Measurements from ENCODE around the gene GFER.
"Not testable (repeated sequence)": the region's sequence is repeated elsewhere in the genome, so short reads cannot be mapped to it uniquely, and the experiment has no call there.

GFER gene

DNA sequence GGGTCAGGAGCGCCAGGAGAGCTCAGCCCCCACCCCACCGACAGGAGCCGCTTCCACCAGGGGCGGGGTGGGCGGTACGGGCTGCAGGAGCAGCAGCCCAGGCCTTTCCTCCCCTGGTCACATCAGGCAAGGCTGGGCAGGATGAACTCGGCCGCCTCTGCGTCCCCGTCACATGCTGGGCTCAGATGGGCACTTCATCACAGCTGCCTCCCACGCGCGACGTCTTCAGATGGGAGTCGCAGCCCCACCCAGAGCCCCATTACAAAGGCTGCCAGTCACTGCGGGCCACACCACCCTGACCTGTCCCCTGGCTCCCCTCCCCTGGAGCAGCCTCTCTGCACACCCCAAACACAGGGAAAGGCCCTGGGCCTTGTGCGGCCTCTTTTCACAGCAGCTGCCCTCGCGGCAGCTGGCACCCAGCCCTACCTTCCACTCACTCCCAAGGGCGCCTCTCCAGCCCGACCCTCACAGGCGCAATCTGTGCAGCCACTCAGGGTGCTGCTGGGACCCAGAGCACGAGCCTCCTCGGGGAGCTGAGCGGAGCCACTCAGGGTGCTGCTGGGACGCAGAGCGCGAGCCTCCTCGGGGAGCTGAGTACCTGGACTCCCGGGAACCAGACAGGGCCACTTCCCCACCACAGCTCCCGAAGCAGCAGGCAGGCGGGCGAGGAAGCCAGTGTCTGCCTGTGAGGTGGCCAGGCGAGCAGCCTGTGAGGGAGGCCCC is 21.0 kb downstream of the GFER start:
- FAIRE-seq, result no peak
- no peak for TF ChIP-seq TAF1 (IDR thresholded peaks at IDR 0.05; ENCODE audit: low read depth, low read length)
- no peak for TF ChIP-seq SPI1 (IDR thresholded peaks at IDR 0.05; ENCODE audit: low read depth, low read length)
- no peak for DNase-seq (ENCODE audit: insufficient read length, low spot score)

DNA sequence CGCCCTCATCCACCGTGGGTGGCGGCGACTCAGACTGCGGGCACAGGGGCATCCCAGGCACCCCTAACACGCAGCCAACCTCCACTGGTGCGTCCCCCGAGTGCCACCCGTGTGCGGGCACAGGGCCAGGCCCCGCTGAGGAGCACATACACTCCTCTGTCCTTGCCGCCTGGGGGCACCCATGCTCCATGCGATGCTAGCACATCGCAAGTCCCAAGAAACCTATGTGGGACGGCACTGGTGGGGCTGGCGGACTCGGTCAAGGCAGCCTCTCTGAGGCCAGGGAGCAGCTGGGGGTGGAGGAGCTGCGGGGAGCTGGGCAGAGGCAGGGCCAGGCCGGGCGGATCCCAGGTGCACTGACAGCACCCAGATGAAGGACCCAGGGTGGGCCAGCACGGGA is 21.7 kb downstream of the GFER start:
- TF ChIP-seq POLR2AphosphoS5 (IDR thresholded peaks at IDR 0.05; ENCODE audit: low read depth, low read length), result no peak
- TF ChIP-seq POU2F2 (IDR thresholded peaks at IDR 0.05; ENCODE audit: low read depth, low read length), result no peak
- no peak for TF ChIP-seq TAF1 (IDR thresholded peaks at IDR 0.05; ENCODE audit: low read depth, low read length)
- no peak for TF ChIP-seq PAX5 (IDR thresholded peaks at IDR 0.05; ENCODE audit: insufficient read depth, low read length, severe bottlenecking)
- no peak for TF ChIP-seq POLR2A (IDR thresholded peaks at IDR 0.05; ENCODE audit: low read depth, low read length)
- TF ChIP-seq SPI1 (IDR thresholded peaks at IDR 0.05; ENCODE audit: low read depth, low read length), result no peak
- DNase-seq (ENCODE audit: insufficient read length, low spot score), result no peak
- FAIRE-seq, result no peak

DNA sequence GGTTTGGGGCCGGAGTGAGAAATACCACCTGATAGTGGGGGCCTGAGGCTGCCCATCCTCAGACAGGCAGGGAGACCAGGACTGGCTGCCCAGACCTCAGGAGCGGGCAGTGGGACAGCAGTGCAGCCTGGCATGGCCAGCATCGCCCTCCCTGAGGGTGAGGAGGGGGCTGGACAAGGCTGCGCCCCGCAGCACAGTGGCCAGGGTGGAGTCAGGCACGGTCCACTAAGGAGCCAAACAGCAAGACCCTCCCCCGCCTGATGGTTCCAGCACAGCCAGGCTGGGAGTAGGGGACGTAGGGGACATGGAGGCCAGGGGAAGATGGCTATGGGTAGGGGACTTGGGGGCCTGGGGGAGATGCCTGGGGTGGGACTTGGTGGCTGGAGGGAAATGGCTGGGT is 22.3 kb downstream of the GFER start:
- FAIRE-seq, result no peak
- TF ChIP-seq SPI1 (IDR thresholded peaks at IDR 0.05; ENCODE audit: low read depth, low read length) (no peak), POLR2A (IDR thresholded peaks at IDR 0.05; ENCODE audit: low read depth, low read length) (no peak), TAF1 (IDR thresholded peaks at IDR 0.05; ENCODE audit: low read depth, low read length) (no peak), POLR2AphosphoS5 (IDR thresholded peaks at IDR 0.05; ENCODE audit: low read depth, low read length) (no peak), POU2F2 (IDR thresholded peaks at IDR 0.05; ENCODE audit: low read depth, low read length) (no peak), PAX5 (IDR thresholded peaks at IDR 0.05; ENCODE audit: insufficient read depth, low read length, severe bottlenecking) (no peak)

DNA sequence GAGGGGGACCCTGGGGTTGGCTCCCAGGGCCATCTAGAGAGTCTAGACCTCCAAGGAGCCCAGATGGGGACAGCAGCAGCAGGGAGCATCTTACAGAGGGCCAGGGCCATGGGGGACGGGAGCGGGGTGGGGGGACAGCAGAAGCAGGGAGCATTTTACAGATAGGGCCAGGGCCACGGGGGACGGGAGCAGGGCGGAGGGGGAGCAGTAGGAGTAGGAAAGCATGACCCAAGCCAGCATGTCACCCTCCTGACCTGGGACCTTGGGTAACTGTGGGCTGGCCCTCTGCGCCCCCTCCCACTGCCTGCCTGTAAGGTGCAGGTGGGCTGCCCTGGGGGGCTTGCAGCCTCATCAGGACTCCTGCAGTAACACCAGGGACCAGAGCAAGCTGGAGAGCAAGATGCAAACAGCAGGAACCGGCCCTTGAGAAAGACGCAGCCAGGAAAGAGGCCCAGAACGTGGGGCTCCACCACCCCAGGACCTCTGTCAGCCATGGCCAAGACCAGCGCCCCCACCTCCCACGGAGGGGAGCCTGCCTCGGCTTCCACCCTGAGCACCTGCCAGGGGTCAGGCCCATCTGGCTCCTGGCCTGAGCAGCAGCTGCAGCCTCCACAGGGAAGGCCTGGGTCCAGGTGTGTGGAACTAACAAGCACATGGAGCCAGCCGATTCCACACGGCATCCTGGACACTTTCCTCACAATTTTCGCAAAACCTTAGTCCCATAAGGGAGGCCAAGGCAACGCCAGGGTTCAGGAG is 23.3 kb downstream of the GFER start:
- FAIRE-seq (no peak), DNase-seq (ENCODE audit: insufficient read length, low spot score) (no peak)
- TF ChIP-seq SPI1 (IDR thresholded peaks at IDR 0.05; ENCODE audit: low read depth, low read length) (no peak), POLR2AphosphoS5 (IDR thresholded peaks at IDR 0.05; ENCODE audit: low read depth, low read length) (no peak), TAF1 (IDR thresholded peaks at IDR 0.05; ENCODE audit: low read depth, low read length) (no peak), POU2F2 (IDR thresholded peaks at IDR 0.05; ENCODE audit: low read depth, low read length) (no peak), PAX5 (IDR thresholded peaks at IDR 0.05; ENCODE audit: insufficient read depth, low read length, severe bottlenecking) (no peak), POLR2A (IDR thresholded peaks at IDR 0.05; ENCODE audit: low read depth, low read length) (no peak)

More for the DNA sequence above, 22.3 kb downstream of the GFER start:
- DNase-seq (ENCODE audit: insufficient read length, low spot score), result no peak

DNA sequence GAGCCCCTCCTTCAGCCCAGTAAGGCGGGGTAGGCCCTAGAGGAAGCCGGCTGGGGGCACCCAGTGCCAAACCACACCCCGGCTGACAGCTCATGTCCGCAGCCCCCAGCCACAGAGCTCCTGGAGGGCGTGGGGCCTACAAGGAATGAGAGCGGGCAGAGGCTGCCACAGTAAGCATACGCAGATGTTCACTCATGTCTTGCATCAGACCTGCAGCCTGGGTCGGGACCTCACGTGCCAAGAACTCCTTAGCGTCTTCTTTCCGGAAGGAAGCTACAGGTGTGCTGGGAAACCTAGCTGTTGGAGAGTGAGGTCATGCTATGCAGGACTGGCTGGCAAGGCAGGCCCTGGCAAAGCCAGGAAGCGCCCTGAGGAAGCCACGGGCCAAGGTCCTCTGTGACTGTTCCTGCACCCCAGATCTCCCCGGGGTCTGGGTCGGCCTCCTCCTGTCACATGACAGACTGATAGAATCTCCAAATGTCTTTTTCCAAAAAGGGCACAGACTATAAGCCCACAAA is 24.1 kb downstream of the GFER start:
- FAIRE-seq, result peak; percentile 58
- TF ChIP-seq SPI1 (IDR thresholded peaks at IDR 0.05; ENCODE audit: low read depth, low read length) (no peak), TAF1 (IDR thresholded peaks at IDR 0.05; ENCODE audit: low read depth, low read length) (no peak), POU2F2 (IDR thresholded peaks at IDR 0.05; ENCODE audit: low read depth, low read length) (peak; percentile 46; the same call in 1 of the 2 replicates), PAX5 (IDR thresholded peaks at IDR 0.05; ENCODE audit: insufficient read depth, low read length, severe bottlenecking) (no peak), POLR2A (IDR thresholded peaks at IDR 0.05; ENCODE audit: low read depth, low read length) (0 out of 2 replicates have a peak, but pooled peaks have one; percentile 31), POLR2AphosphoS5 (IDR thresholded peaks at IDR 0.05; ENCODE audit: low read depth, low read length) (peak; percentile 39; the same call in 1 of the 2 replicates)
- DNase-seq (ENCODE audit: insufficient read length, low spot score), result no peak

DNA sequence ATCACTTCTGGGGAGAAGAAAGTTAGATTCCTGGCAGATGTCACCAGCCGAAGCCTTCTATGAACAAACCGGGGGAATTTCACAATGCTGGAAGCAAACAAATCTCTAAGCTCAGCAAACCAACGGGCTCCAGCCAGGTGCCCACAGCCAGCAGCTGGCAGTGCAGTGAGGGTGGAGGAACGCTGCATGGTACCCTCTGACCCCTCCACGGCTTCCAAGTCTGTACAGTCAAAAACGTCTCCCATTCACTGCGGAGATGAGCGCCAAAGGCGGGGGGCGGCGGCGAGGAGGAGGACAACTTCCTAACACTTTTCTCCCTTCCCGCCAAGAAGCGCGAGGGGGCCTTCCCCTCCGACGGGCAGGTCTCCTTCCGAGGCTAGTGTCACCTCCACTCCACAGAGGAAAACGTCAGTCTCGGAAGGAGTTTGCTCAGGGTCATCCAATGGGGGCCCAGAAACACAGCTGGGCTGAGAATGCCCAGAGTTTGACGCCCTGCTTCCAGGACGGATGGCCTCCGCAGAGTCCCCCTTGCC is 24.7 kb downstream of the GFER start:
- FAIRE-seq (peak; percentile 58), DNase-seq (ENCODE audit: insufficient read length, low spot score) (no peak)
- TF ChIP-seq SPI1 (IDR thresholded peaks at IDR 0.05; ENCODE audit: low read depth, low read length), result no peak
- TF ChIP-seq POLR2A (IDR thresholded peaks at IDR 0.05; ENCODE audit: low read depth, low read length), result no peak
- TF ChIP-seq PAX5 (IDR thresholded peaks at IDR 0.05; ENCODE audit: insufficient read depth, low read length, severe bottlenecking), result no peak
- no peak for TF ChIP-seq TAF1 (IDR thresholded peaks at IDR 0.05; ENCODE audit: low read depth, low read length)
- TF ChIP-seq POLR2AphosphoS5 (IDR thresholded peaks at IDR 0.05; ENCODE audit: low read depth, low read length), result no peak
- TF ChIP-seq POU2F2 (IDR thresholded peaks at IDR 0.05; ENCODE audit: low read depth, low read length), result no peak

DNA sequence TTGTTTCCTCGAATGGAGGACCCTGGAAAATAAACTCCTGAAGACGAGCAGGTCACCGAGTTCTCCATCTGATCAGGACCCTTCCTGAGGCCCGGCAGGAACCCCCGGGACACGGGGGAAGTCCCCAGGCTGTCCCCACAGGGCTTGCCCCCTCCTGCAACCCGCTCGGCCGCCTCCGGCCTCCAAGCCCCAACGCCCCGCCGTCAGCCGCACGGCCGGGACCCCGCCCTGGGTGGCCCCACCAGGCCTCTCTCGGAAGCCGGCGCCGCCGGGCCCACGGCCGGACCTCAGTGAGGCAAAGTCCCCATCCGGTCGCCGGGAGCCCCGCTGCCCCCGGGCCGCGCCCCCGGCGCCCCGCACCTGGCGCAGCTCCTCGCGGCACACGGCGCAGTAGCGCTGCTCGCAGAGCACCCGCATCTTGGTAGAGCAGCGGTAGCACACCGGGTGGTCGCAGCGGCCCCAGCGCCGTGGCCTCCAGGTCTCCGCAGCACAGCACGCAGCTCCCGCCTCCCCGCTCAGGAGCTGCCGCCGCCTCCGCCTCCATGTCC is 25.2 kb downstream of the GFER start:
- TF ChIP-seq POLR2A (IDR thresholded peaks at IDR 0.05; ENCODE audit: low read depth, low read length) (no peak; the same call in 1 of the 2 replicates), POU2F2 (IDR thresholded peaks at IDR 0.05; ENCODE audit: low read depth, low read length) (no peak), PAX5 (IDR thresholded peaks at IDR 0.05; ENCODE audit: insufficient read depth, low read length, severe bottlenecking) (no peak), TAF1 (IDR thresholded peaks at IDR 0.05; ENCODE audit: low read depth, low read length) (no peak), SPI1 (IDR thresholded peaks at IDR 0.05; ENCODE audit: low read depth, low read length) (no peak), POLR2AphosphoS5 (IDR thresholded peaks at IDR 0.05; ENCODE audit: low read depth, low read length) (no peak; the same call in 1 of the 2 replicates)
- DNase-seq (ENCODE audit: insufficient read length, low spot score) (no peak), FAIRE-seq (no peak)

DNA sequence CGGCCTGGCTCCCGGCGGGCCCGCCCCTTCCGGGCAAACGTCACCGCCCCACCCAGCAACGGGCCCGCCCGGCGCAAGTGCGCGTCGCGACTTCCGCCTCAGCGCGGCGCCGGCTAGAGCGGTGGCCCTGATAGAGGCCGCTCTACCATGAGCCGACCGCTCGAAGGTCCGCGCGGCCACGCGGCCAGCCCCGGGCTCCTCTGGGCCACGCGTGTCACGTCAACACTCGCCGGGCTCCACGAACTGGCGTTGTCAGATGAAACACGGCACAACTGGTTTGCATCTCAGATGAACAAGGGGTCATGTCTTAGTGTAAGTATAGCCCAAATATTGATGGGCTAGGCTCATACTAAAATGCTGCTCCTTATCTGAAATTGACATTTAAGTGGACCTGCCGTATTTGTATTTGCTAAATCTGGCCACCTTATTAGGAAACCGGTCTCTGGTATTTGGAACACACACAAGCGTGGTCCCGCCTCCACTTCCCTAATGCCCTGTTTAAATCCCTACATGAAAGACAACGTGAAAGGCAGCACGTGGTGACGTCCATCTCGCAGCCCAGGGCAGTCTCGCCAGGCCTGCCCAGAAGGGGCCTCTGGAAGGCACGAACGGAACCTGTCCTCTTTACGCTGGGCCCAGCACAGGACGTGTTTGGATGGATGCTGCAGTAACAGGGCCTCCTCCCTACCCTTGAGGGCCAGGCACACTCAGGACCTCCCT is 26.0 kb downstream of the GFER start, which contains the start of gene ZNF598:
ZNF598 (minus strand) TSS at position 31 of the 720 bp plus-strand sequence.
- DNase-seq (ENCODE audit: insufficient read length, low spot score), result peak; percentile 97
- TF ChIP-seq TAF1 (IDR thresholded peaks at IDR 0.05; ENCODE audit: low read depth, low read length), result peak; percentile 50
- TF ChIP-seq SPI1 (IDR thresholded peaks at IDR 0.05; ENCODE audit: low read depth, low read length), result peak; percentile 56
- TF ChIP-seq POU2F2 (IDR thresholded peaks at IDR 0.05; ENCODE audit: low read depth, low read length), result peak; percentile 52
- no peak for TF ChIP-seq PAX5 (IDR thresholded peaks at IDR 0.05; ENCODE audit: insufficient read depth, low read length, severe bottlenecking)
- peak; percentile 82 for TF ChIP-seq POLR2AphosphoS5 (IDR thresholded peaks at IDR 0.05; ENCODE audit: low read depth, low read length)
- peak; percentile 87 for TF ChIP-seq POLR2A (IDR thresholded peaks at IDR 0.05; ENCODE audit: low read depth, low read length)
- peak; percentile 98 for FAIRE-seq

DNA sequence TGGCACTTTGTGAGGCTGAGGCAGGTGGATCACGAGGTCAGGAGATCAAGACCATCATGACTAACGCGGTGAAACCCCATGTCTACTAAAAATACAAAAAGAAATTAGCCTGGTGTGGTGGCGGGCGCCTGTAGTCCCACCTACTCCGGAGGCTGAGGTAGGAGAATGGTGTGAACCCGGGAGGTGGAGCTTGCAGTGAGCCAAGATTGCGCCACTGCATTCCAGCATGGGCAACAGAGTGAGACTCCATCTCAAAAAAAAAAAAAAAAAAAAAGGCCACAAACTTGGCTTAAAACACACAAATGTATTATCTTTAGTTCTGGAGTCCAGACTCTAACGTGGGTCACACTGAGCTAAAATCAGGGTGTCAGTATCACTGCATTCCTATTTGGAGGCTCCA is 27.7 kb downstream of the GFER start:
- not testable (repeated sequence) for FAIRE-seq; DNase-seq (ENCODE audit: insufficient read length, low spot score)
